ENCODE data around the gene SUPT3H. TPM values are rescaled to one million over a fixed set of nuclear protein-coding genes. Genes with fewer than 3 reads are reported as not detected.

Gene SUPT3H
- total and polyA plus RNA-seq, 2 donors (not counting 1 experiment from before 2014, with no cell fraction given) = 5.5 to 12.4 TPM

DNA sequence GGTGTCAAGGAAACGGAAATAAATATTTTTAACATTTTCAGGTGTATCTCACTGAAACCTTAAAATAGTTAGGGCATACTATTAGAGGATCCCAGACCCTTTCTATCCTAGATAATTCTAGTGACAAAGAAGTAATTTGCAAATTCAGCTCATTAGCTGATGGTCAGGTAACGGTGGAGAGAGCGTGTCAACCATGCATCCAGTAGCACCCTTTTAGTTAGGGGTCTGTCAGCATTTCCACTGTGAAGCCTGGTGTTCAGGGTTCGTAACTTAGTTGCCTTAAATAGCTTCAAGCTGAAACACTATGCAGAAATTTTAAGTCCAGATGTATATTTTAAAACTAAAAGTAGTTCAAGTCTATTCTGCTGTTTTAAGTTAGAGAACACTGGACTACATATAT, 48.5 kb upstream of the SUPT3H start:
- Histone ChIP-seq H4K20me1 (ENCODE audit: control insufficient read depth, insufficient read depth, low read length, poor library complexity, severe bottlenecking) (no peaks in the 10 kb centered on the region), H2AFZ (ENCODE audit: insufficient read depth, low read depth, low read length, poor library complexity, severe bottlenecking) (no peak overlapping the region), H3K4me2 (replicated peaks; ENCODE audit: low read depth, low read length, poor library complexity, severe bottlenecking) (no peak overlapping the region), H3K4me1 (ENCODE audit: control insufficient read depth in 2 of 2, insufficient read depth in 2 of 2, low read length in 2 of 2) (peaks cover 23 to 30% of the 10 kb centered on the region in 2 donors), H3K9ac (ENCODE audit: low read length) (no peak overlapping the region), H3K36me3 (replicated peaks in 1 of 2; ENCODE audit: control extremely low read depth in 1 of 2, control insufficient read depth in 1 of 2, extremely low read depth in 1 of 2, insufficient read depth in 2 of 2, low read length in 1 of 2) (no peaks in the 10 kb centered on the region), H3K27ac (ENCODE audit: low read length in 2 of 2) (no peak overlapping the region), H3K9me3 (ENCODE audit: control extremely low read depth in 1 of 3, control insufficient read depth in 2 of 3, insufficient read depth in 1 of 3, low read length in 2 of 3) (peaks cover 0 to 7% (median 0%) of the 10 kb centered on the region in 3 donors), H3K27me3 (replicated peaks in 1 of 4; ENCODE audit: control extremely low read depth in 1 of 4, control insufficient read depth in 3 of 4, insufficient read depth in 4 of 4, low read length in 3 of 4) (peaks cover 0 to 29% (median 17%) of the 10 kb centered on the region in 4 experiments), H3K79me2 (ENCODE audit: control insufficient read depth, insufficient read depth, low read length) (no peaks in the 10 kb centered on the region), H3K4me3 (ENCODE audit: control extremely low read depth in 1 of 5, extremely low read depth in 1 of 5, insufficient read depth in 1 of 5, low read depth in 2 of 5, low read length in 4 of 5) (no peak overlapping the region)
- Mint-ChIP-seq H3K27ac (no peak overlapping the region), H3K4me1 (peaks cover 32% of the 10 kb centered on the region), H3K4me3 (no peak overlapping the region), H3K27me3 (peaks cover 12% of the 10 kb centered on the region), H3K9me3 (ENCODE audit: insufficient read depth) (no peaks in the 10 kb centered on the region)
- 93% methylated on average over 2 of the region's 4 CpGs for WGBS (ENCODE audit: insufficient coverage)
- no peak for TF ChIP-seq EZH2 (IDR thresholded peaks at IDR 0.05; ENCODE audit: borderline replicate concordance, insufficient read depth, low read depth, low read length, poor library complexity, severe bottlenecking)
- TF ChIP-seq, protein P1, sequence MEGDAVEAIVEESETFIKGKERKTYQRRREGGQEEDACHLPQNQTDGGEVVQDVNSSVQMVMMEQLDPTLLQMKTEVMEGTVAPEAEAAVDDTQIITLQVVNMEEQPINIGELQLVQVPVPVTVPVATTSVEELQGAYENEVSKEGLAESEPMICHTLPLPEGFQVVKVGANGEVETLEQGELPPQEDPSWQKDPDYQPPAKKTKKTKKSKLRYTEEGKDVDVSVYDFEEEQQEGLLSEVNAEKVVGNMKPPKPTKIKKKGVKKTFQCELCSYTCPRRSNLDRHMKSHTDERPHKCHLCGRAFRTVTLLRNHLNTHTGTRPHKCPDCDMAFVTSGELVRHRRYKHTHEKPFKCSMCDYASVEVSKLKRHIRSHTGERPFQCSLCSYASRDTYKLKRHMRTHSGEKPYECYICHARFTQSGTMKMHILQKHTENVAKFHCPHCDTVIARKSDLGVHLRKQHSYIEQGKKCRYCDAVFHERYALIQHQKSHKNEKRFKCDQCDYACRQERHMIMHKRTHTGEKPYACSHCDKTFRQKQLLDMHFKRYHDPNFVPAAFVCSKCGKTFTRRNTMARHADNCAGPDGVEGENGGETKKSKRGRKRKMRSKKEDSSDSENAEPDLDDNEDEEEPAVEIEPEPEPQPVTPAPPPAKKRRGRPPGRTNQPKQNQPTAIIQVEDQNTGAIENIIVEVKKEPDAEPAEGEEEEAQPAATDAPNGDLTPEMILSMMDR (IDR thresholded peaks at IDR 0.05) = no peak
- intact Hi-C loops (cut with micrococcal nuclease) = no loop called here
- POLR2A ChIA-PET = no interaction called here
- ATAC-seq (ENCODE audit: low read depth) (no peak), DNase-seq (no peak)
- CTCF ChIA-PET = interaction anchor here (1.9 kb wide), 1 partner anchor 289 kb away, joined by 6 read pairs; no protein-coding TSS in a partner anchor

DNA sequence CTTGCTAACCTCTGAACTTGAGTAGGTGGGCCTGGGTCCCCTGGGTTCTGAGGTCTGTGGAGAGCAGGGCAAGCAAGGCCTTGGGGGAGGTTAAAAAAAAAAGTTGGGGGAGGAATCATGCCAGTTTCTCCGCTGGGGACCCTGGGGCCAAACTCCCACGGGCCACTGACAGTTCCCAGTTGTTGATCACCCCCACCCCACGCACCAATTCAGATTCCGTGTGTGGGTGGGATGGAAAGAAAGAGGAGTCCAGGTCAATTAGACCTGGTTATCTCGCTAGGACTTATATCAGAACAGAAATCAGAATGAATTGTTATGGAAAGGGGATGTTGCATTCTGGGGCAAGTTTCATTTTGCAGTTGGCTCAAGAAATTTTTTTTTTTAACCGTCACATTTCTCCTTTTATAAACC, 46.7 kb upstream of the SUPT3H start:
- H3K9ac ChIP-seq (ENCODE audit: low read length) = peak overlapping the region; percentile 71
- H3K27ac ChIP-seq (ENCODE audit: low read length in 2 of 2) = no peak overlapping the region
- ChIA-PET CTCF (interaction anchor here (1.0 kb wide), 1 partner anchor 290 kb away, joined by 3 read pairs; no protein-coding TSS in a partner anchor), POLR2A (no interaction called here)
- no peaks in the 10 kb centered on the region for H3K79me2 ChIP-seq (ENCODE audit: control insufficient read depth, insufficient read depth, low read length)
- H3K27me3 ChIP-seq (replicated peaks in 1 of 4; ENCODE audit: control extremely low read depth in 1 of 4, control insufficient read depth in 3 of 4, insufficient read depth in 4 of 4, low read length in 3 of 4) = peaks cover 0 to 47% (median 33%) of the 10 kb centered on the region in 4 experiments
- peaks cover 41 to 48% of the 10 kb centered on the region in 2 donors for H3K4me1 ChIP-seq (ENCODE audit: control insufficient read depth in 2 of 2, insufficient read depth in 2 of 2, low read length in 2 of 2)
- no peaks in the 10 kb centered on the region for H4K20me1 ChIP-seq (ENCODE audit: control insufficient read depth, insufficient read depth, low read length, poor library complexity, severe bottlenecking)
- peak overlapping the region; percentile 98 for H3K4me2 ChIP-seq (replicated peaks; ENCODE audit: low read depth, low read length, poor library complexity, severe bottlenecking)
- no CpG with 5 or more reads among the region's 6 CpGs for WGBS (ENCODE audit: insufficient coverage)
- H3K4me3 Mint-ChIP-seq = peak overlapping the region; percentile 93
- DNase-seq (peak; percentile 56), ATAC-seq (ENCODE audit: low read depth) (no peak)
- intact Hi-C loops (cut with micrococcal nuclease) = loop anchor here (5.0 kb wide), 2 partner anchors 253 to 288 kb away; no protein-coding TSS in a partner anchor
- peak overlapping the region; percentile 74 for H3K27ac Mint-ChIP-seq
- H2AFZ ChIP-seq (ENCODE audit: insufficient read depth, low read depth, low read length, poor library complexity, severe bottlenecking) = peak overlapping the region; percentile 86
- H3K9me3 Mint-ChIP-seq (ENCODE audit: insufficient read depth) = no peaks in the 10 kb centered on the region
- H3K9me3 ChIP-seq (ENCODE audit: control extremely low read depth in 1 of 3, control insufficient read depth in 2 of 3, insufficient read depth in 1 of 3, low read length in 2 of 3) = peaks cover 0 to 11% (median 0%) of the 10 kb centered on the region in 3 donors
- TF ChIP-seq, protein P1 (IDR thresholded peaks at IDR 0.05) = no peak
- no peak for TF ChIP-seq EZH2 (IDR thresholded peaks at IDR 0.05; ENCODE audit: borderline replicate concordance, insufficient read depth, low read depth, low read length, poor library complexity, severe bottlenecking)
- H3K4me3 ChIP-seq (ENCODE audit: control extremely low read depth in 1 of 5, extremely low read depth in 1 of 5, insufficient read depth in 1 of 5, low read depth in 2 of 5, low read length in 4 of 5) = peak overlapping the region in 4 of 5 experiments; percentile 47 to 65 (median 60)
- H3K27me3 Mint-ChIP-seq = peaks cover 26% of the 10 kb centered on the region
- H3K4me1 Mint-ChIP-seq = peaks cover 44% of the 10 kb centered on the region
- H3K36me3 ChIP-seq (replicated peaks in 1 of 2; ENCODE audit: control extremely low read depth in 1 of 2, control insufficient read depth in 1 of 2, extremely low read depth in 1 of 2, insufficient read depth in 2 of 2, low read length in 1 of 2) = no peaks in the 10 kb centered on the region

Measured in B cell (primary cell).